GM12878 (cell line): ENCODE data around the gene ETV3L. TPM values are rescaled to one million over a fixed set of nuclear protein-coding genes. Genes with fewer than 3 reads are reported as not detected.

ENCODE experiments used
- ATAC-seq: fragments of 200-7000 bp; cut with Tn5 transposase; 3 replicates; pipeline ENCODE4 v1.9.1; 2020; ENCODE audit warnings: mild to moderate bottlenecking, moderate library complexity
- BruUV-seq: library from RNA; stranded (reverse); fragments of 400-500 nt; replicated peaks from 2 replicates; lab custom pipeline; 2021; lab: Mats Ljungman, UMichigan
- CTCF ChIA-PET: fragments of 300-600 bp; sonication (Branson Sonifier 250); formaldehyde crosslinking; extraction: SDS; loops from one replicate; lab custom pipeline; 2021; ENCODE audit warnings: inconsistent platforms; lab: Yijun Ruan, JAX
- POLR2A ChIA-PET: fragments of 350-600 bp; formaldehyde crosslinking; extraction: SDS; loops from one replicate; lab custom pipeline; 2021; ENCODE audit warnings: inconsistent platforms; lab: Charles Lee
- RAD21 ChIA-PET: fragments of 300-600 bp; sonication (Branson Sonifier 250); formaldehyde crosslinking; loops from one replicate; lab custom pipeline; 2023; ENCODE audit warnings: antibody characterized with exemption; ENCODE audit not compliant: unreplicated experiment; lab: Charles Lee
- SMC1A ChIA-PET: fragments of 300-600 bp; sonication (Branson Sonifier 250); formaldehyde crosslinking; loops from one replicate; lab custom pipeline; 2023; ENCODE audit not compliant: unreplicated experiment, uncharacterized antibody; lab: Charles Lee
- DNase-seq: peaks from one replicate; pipeline ENCODE4 v3.0.0-alpha.2; 2011; ENCODE audit warnings: low read depth, low spot score
- FAIRE-seq: peaks from 3 replicates; lab custom pipeline; 2011; peaks lifted over from hg19 to GRCh38; lab: Jason Lieb, UNC
- H2AFZ ChIP-seq: 2 replicates; pipeline ENCODE4 v1.6.0; 2011; ENCODE audit warnings: low read depth, low read length, control low read depth; ENCODE audit not compliant: control insufficient read depth
- H3K27ac ChIP-seq: 2 replicates; pipeline ENCODE4 v1.5.1; 2011; ENCODE audit warnings: control low read depth; ENCODE audit not compliant: control insufficient read depth, insufficient read depth
- H3K27me3 ChIP-seq, 2 experiments: replicated peaks in 1 of 2; 2 replicates each; pipeline versions ENCODE4 v1.6.0 to v1.6.1; 2011; ENCODE audit warnings: low read length in 1 of 2; ENCODE audit not compliant: control insufficient read depth in 2 of 2, insufficient read depth in 2 of 2
- H3K36me3 ChIP-seq, 2 experiments: 2 replicates each; pipeline ENCODE4 v1.5.1; 2011; ENCODE audit warnings: low read length in 1 of 2; ENCODE audit not compliant: control insufficient read depth in 2 of 2, insufficient read depth in 2 of 2
- H3K4me1 ChIP-seq: 2 replicates; pipeline ENCODE4 v1.6.1; 2011; ENCODE audit warnings: mild to moderate bottlenecking, low read length, moderate library complexity, mixed read lengths; ENCODE audit not compliant: control insufficient read depth, insufficient read depth
- H3K4me2 ChIP-seq: 2 replicates; pipeline ENCODE4 v1.6.0; 2011; ENCODE audit warnings: control low read depth; ENCODE audit not compliant: control insufficient read depth, insufficient read depth
- H3K4me3 ChIP-seq: fragments of 200-600 bp; sonication (generic); 2 replicates; pipeline ENCODE4 v1.5.1; 2016
- H3K79me2 ChIP-seq: 2 replicates; pipeline ENCODE4 v1.6.0; 2011; ENCODE audit warnings: low read length; ENCODE audit not compliant: control insufficient read depth, insufficient read depth
- H3K9ac ChIP-seq: 2 replicates; pipeline ENCODE4 v1.8.0; 2011; ENCODE audit warnings: low read length, control low read depth, mixed read lengths; ENCODE audit not compliant: control insufficient read depth, insufficient read depth
- H3K9me3 ChIP-seq: replicated peaks from 3 replicates; pipeline ENCODE4 v1.5.1; 2011; ENCODE audit warnings: mild to moderate bottlenecking, low read length; ENCODE audit not compliant: control insufficient read depth, insufficient read depth
- H4K20me1 ChIP-seq: 2 replicates; pipeline ENCODE4 v1.6.0; 2011; ENCODE audit not compliant: control insufficient read depth, insufficient read depth
- BCL11A ChIP-seq: IDR thresholded peaks from 2 replicates; pipeline ENCODE4 v1.6.1; 2011; ENCODE audit warnings: low read depth, low read length
- CBFB ChIP-seq: IDR thresholded peaks from 2 replicates; pipeline ENCODE4 v1.6.1; 2016; ENCODE audit warnings: antibody characterized with exemption, low read depth
- CEBPB ChIP-seq, 2 experiments: fragments of 150-350 bp in 1 of 2; IDR thresholded peaks; 2 replicates each; pipeline ENCODE4 v1.6.1; 2012 to 2014; ENCODE audit warnings: low read depth in 2 of 2, low read length in 2 of 2, borderline replicate concordance in 1 of 2, inconsistent platforms in 1 of 2
- CREB1 ChIP-seq: IDR thresholded peaks from 2 replicates; pipeline ENCODE4 v1.6.1; 2012; ENCODE audit warnings: low read depth, mild to moderate bottlenecking, inconsistent platforms
- CREM ChIP-seq: IDR thresholded peaks from 2 replicates; pipeline ENCODE4 v1.6.1; 2014; ENCODE audit warnings: antibody characterized with exemption, low read depth
- ETV6 ChIP-seq, 2 experiments: fragments of 450-650 bp in 1 of 2; IDR thresholded peaks in 1 of 2; conservative IDR thresholded peaks in 1 of 2; 2 replicates each; pipeline ENCODE4 v1.6.1; 2014; ENCODE audit warnings: antibody characterized with exemption in 1 of 2, borderline replicate concordance in 1 of 2, low read depth in 1 of 2, mild to moderate bottlenecking in 1 of 2, moderate library complexity in 1 of 2
- JUNB ChIP-seq: IDR thresholded peaks from 2 replicates; pipeline ENCODE4 v1.6.1; 2016; ENCODE audit warnings: antibody characterized with exemption, mild to moderate bottlenecking
- MEF2B ChIP-seq: fragments of 450-650 bp; IDR thresholded peaks from 2 replicates; pipeline ENCODE4 v1.6.1; 2018; ENCODE audit warnings: mild to moderate bottlenecking, moderate library complexity; ENCODE audit not compliant: partially characterized antibody, poor library complexity, severe bottlenecking
- RCOR1 ChIP-seq: conservative IDR thresholded peaks from 2 replicates; pipeline ENCODE4 v1.6.1; 2012; ENCODE audit warnings: low read depth, low read length, improper control_type of control experiment
- RELB ChIP-seq: fragments of 450-650 bp; IDR thresholded peaks from 2 replicates; pipeline ENCODE4 v1.6.1; 2017; ENCODE audit warnings: low read depth, mild to moderate bottlenecking, moderate library complexity
- SPI1 ChIP-seq: IDR thresholded peaks from 2 replicates; pipeline ENCODE4 v1.6.1; 2011; ENCODE audit warnings: low read depth, mild to moderate bottlenecking, low read length, moderate library complexity, borderline replicate concordance; ENCODE audit not compliant: insufficient read depth
- STAT3 ChIP-seq: IDR thresholded peaks from 2 replicates; pipeline ENCODE4 v1.6.1; 2011; ENCODE audit warnings: low read depth, low read length, improper control_type of control experiment
- ZBTB11 ChIP-seq: fragments of 450-650 bp; formaldehyde crosslinking; IDR thresholded peaks from 2 replicates; pipeline ENCODE4 v1.5.0; 2022; ENCODE audit warnings: mild to moderate bottlenecking, missing genetic modification characterization
- ZSCAN29 ChIP-seq: fragments of 450-650 bp; IDR thresholded peaks from 2 replicates; pipeline ENCODE4 v1.6.1; 2017; ENCODE audit warnings: mild to moderate bottlenecking, moderate library complexity
- WGBS: methylation state at CpG from one replicate; pipeline ENCODE4 v1.1.6; 2016; ENCODE audit warnings: low lambda C conversion rate; ENCODE audit not compliant: insufficient replicate concordance, insufficient coverage; ENCODE audit errors: missing lambda C conversion rate; 5-methylcytosine and 5-hydroxymethylcytosine counted together
- in situ Hi-C: fragments of 300-500 bp; cut with MboI; formaldehyde crosslinking; loops from 9 replicates; pipeline ENCODE4 v1.14.3; 2018; ENCODE audit warnings: mixed read lengths
- intact Hi-C: fragments of 100-400 bp; cut with micrococcal nuclease; formaldehyde crosslinking; loops from one replicate; pipeline ENCODE4 v1.14.2; 2022; ENCODE audit not compliant: unreplicated experiment
- polyA plus RNA-seq, 11 experiments: library from polyadenylated mRNA; depleted of rRNA in 4 of 11; unstranded in 6 of 11; stranded (reverse) in 5 of 11; fragments of >200 nt; fragmentation: Nextera tagmentation in 4 of 11; fragmentation: Illumina TruSeq in 1 of 11; extraction: Ambion mirVana in 4 of 11; extraction: Trizol in 1 of 11; gene quantifications; 1 replicate in 1 of 11; 2 replicates in 10 of 11; pipeline versions ENCODE4 v1.2.1 to v1.2.3, GENCODE V29; 2011 to 2016; ENCODE audit warnings: inconsistent platforms in 2 of 11, missing spikeins in 2 of 11, low read depth in 1 of 11
- total RNA-seq, 4 experiments: library from RNA; depleted of rRNA in 3 of 4; stranded (reverse); fragments of >200 nt in 3 of 4; fragmentation: Illumina TruSeq in 1 of 4; extraction: Trizol in 1 of 4; gene quantifications; 2 replicates each; pipeline versions ENCODE4 v1.2.1 to v1.2.3, GENCODE V29; 2013 to 2021

ETV3L gene
- total and polyA plus RNA-seq, 10 of the 15 experiments (the other 5 are each of a cell fraction or from before 2014, with no cell fraction given): 0.03 to 1.3 (median 0.44) TPM

- BruUV-seq: no TSS peak
- intact Hi-C loops: loop anchor here (5.0 kb wide), 1 partner anchor 45 kb away; no protein-coding TSS in a partner anchor
- H3K27ac ChIP-seq: 0 out of 2 replicates have a peak overlapping the region, but pooled peaks have one; percentile 30
These were observed 37.4 kb upstream of the ETV3L start for GRCh38 chr1:157137046-157137407.

More at GRCh38 chr1:157137046-157137407, 37.4 kb upstream of the ETV3L start:
- DNase-seq (no peak), ATAC-seq (no peak), FAIRE-seq (peak; percentile 18)
- peak overlapping the region; percentile 96 for H3K4me3 ChIP-seq
- H3K4me1 ChIP-seq: peaks cover 13% of the 10 kb centered on the region; the same call in 1 of the 2 replicates
- peaks cover 4 to 8% of the 10 kb centered on the region in 2 experiments for H3K36me3 ChIP-seq
- H3K79me2 ChIP-seq: peaks cover 29% of the 10 kb centered on the region
- SMC1A ChIA-PET: interaction anchor here (1.1 to 8.3 kb wide), 7 partner anchors 11 to 97 kb away, joined by 3 to 65 read pairs (median 5); no protein-coding TSS in a partner anchor
- WGBS: 0% methylated on average over 4 of the region's 4 CpGs
- in situ Hi-C loops: no loop called here
- no peak overlapping the region for H2AFZ ChIP-seq
- CTCF ChIA-PET: interaction anchor here (0.6 to 5.3 kb wide), 4 partner anchors 16 to 92 kb away, joined by 3 to 74 read pairs (median 32); no protein-coding TSS in a partner anchor
- peak overlapping the region; percentile 87 for H3K9ac ChIP-seq
- TF ChIP-seq ETV6 (conservative IDR thresholded peaks at IDR 0.05 in 1 of 2, IDR thresholded peaks at IDR 0.05 in 1 of 2; ENCODE audit: borderline replicate concordance in 1 of 2, low read depth in 1 of 2) (no peak), BCL11A (no peak), RCOR1 (no peak), ZBTB11 (no peak), MEF2B (no peak), CEBPB (IDR thresholded peaks at IDR 0.05; ENCODE audit: borderline replicate concordance in 1 of 2, low read depth in 2 of 2, low read length in 2 of 2) (no peak), SPI1 (no peak), STAT3 (no peak), ZSCAN29 (no peak), CBFB (no peak), CREM (no peak), CREB1 (no peak), JUNB (no peak), RELB (no peak)
- POLR2A ChIA-PET: interaction anchor here (0.8 to 2.2 kb wide), 2 partner anchors 15 to 30 kb away, joined by 3 to 12 read pairs; no protein-coding TSS in a partner anchor
- no peaks in the 10 kb centered on the region; the same call in 1 of the 2 replicates for H4K20me1 ChIP-seq
- H3K4me2 ChIP-seq: peak overlapping the region; percentile 88
- RAD21 ChIA-PET: interaction anchor here (0.6 to 5.7 kb wide), 3 partner anchors 18 to 47 kb away, joined by 4 to 54 read pairs (median 4); no protein-coding TSS in a partner anchor
- no peaks in the 10 kb centered on the region for H3K27me3 ChIP-seq
- H3K9me3 ChIP-seq: no peaks in the 10 kb centered on the region
